GM23248 (cell line): ENCODE measurements around the gene SEMA3D. TPM values are rescaled to one million over a fixed set of nuclear protein-coding genes. Genes with fewer than 3 reads are reported as not detected.

Experiments
- DNase-seq: peaks from one replicate; pipeline ENCODE4 v3.0.0-alpha.2; 2015
- H2AFZ ChIP-seq: fragments of 200-600 bp; sonication (generic); 2 replicates; pipeline ENCODE4 v1.6.1; 2016; ENCODE audit warnings: antibody characterized with exemption
- H3F3A ChIP-seq: fragments of 200-600 bp; sonication (generic); 2 replicates; pipeline ENCODE4 v1.6.1; 2016; ENCODE audit warnings: mild to moderate bottlenecking, antibody characterized with exemption, mixed run types; ENCODE audit not compliant: insufficient read depth
- H3K27ac ChIP-seq: fragments of 200-600 bp; sonication (generic); 2 replicates; pipeline ENCODE4 v1.5.1; 2016; ENCODE audit warnings: mild to moderate bottlenecking
- H3K27me3 ChIP-seq: fragments of 200-600 bp; sonication (generic); replicated peaks from 2 replicates; pipeline ENCODE4 v1.6.1; 2016; ENCODE audit warnings: mild to moderate bottlenecking; ENCODE audit not compliant: insufficient read depth
- H3K36me3 ChIP-seq: fragments of 200-600 bp; sonication (generic); 2 replicates; pipeline ENCODE4 v1.6.1; 2016; ENCODE audit warnings: low read depth, mild to moderate bottlenecking
- H3K4me1 ChIP-seq: fragments of 200-600 bp; sonication (generic); 2 replicates; pipeline ENCODE4 v1.6.1; 2016; ENCODE audit warnings: mild to moderate bottlenecking; ENCODE audit not compliant: insufficient read depth
- H3K4me2 ChIP-seq: fragments of 200-600 bp; sonication (generic); one replicate; pipeline ENCODE4 v1.6.1; 2016; ENCODE audit warnings: mild to moderate bottlenecking; ENCODE audit not compliant: unreplicated experiment
- H3K4me3 ChIP-seq: fragments of 200-600 bp; sonication (generic); 2 replicates; pipeline ENCODE4 v1.5.1; 2016; ENCODE audit warnings: mild to moderate bottlenecking
- H3K79me2 ChIP-seq: fragments of 200-600 bp; sonication (generic); 2 replicates; pipeline ENCODE4 v1.6.1; 2016; ENCODE audit warnings: mild to moderate bottlenecking; ENCODE audit not compliant: insufficient read depth
- H3K9ac ChIP-seq: fragments of 200-600 bp; sonication (generic); 2 replicates; pipeline ENCODE4 v1.6.1; 2016; ENCODE audit warnings: mild to moderate bottlenecking
- H3K9me2 ChIP-seq: fragments of 200-600 bp; sonication (generic); 2 replicates; pipeline ENCODE4 v1.6.1; 2016; ENCODE audit warnings: mixed run types, mild to moderate bottlenecking, moderate library complexity; ENCODE audit not compliant: insufficient read depth
- H3K9me3 ChIP-seq: fragments of 200-600 bp; sonication (generic); one replicate; pipeline ENCODE4 v1.6.1; 2017; ENCODE audit warnings: low read depth
- H4K20me1 ChIP-seq: fragments of 200-600 bp; sonication (generic); 2 replicates; pipeline ENCODE4 v1.6.0; 2016; ENCODE audit not compliant: insufficient read depth
- EZH2 ChIP-seq: fragments of 200-600 bp; sonication (generic); IDR thresholded peaks from 2 replicates; pipeline ENCODE4 v1.6.1; 2018; ENCODE audit warnings: antibody characterized with exemption, mild to moderate bottlenecking; ENCODE audit not compliant: insufficient read depth, poor library complexity, severe bottlenecking
- EZH2phosphoT487 ChIP-seq: fragments of 200-600 bp; sonication (generic); IDR thresholded peaks from 2 replicates; pipeline ENCODE4 v1.6.1; 2018; ENCODE audit warnings: antibody characterized with exemption, moderate library complexity, mild to moderate bottlenecking, low read depth; ENCODE audit not compliant: insufficient read depth
- WGBS, 2 experiments: methylation state at CpG; one replicate each; pipeline ENCODE4 v1.1.6; 2015 to 2017; ENCODE audit warnings: low lambda C conversion rate in 2 of 2, low coverage in 1 of 2; ENCODE audit errors: missing lambda C conversion rate in 2 of 2; 5-methylcytosine and 5-hydroxymethylcytosine counted together
- in situ Hi-C: fragments of 300-500 bp; cut with MboI; formaldehyde crosslinking; loops from 2 replicates; pipeline ENCODE4 v1.15.0; 2020
- polyA plus RNA-seq: library from polyadenylated mRNA; unstranded; fragments of >200 nt; fragmentation: Nextera tagmentation; extraction: Ambion mirVana; gene quantifications from 2 replicates; pipeline ENCODE4 v1.2.1, GENCODE V29; 2016
- total RNA-seq: library from RNA; depleted of rRNA; stranded (reverse); fragments of >200 nt; shearing (Covaris generic); gene quantifications from 2 replicates; pipeline ENCODE4 v1.2.3, GENCODE V29; 2014

The SEMA3D gene
- total and polyA plus RNA-seq, 2 experiments from 2014 or later: 4.0 to 6.6 TPM

GRCh38 chr7:85111761-85112160, 75.1 kb downstream of the SEMA3D start:
- 86 to 97% methylated on average over 1 of the region's 1 CpG for WGBS, 2 experiments

GRCh38 chr7:85106719-85107118, 80.1 kb downstream of the SEMA3D start:
- no peaks in the 10 kb centered on the region for H3K36me3 ChIP-seq
- H4K20me1 ChIP-seq: no peaks in the 10 kb centered on the region
- H2AFZ ChIP-seq: no peak overlapping the region
- no peak for TF ChIP-seq EZH2phosphoT487
- TF ChIP-seq EZH2: no peak
- no peak overlapping the region for H3K9ac ChIP-seq
- no peaks in the 10 kb centered on the region for H3K27me3 ChIP-seq
- 0 out of 2 replicates have a peak, but pooled peaks cover 4% of the 10 kb centered on the region for H3K9me2 ChIP-seq
- no peak overlapping the region for H3K4me2 ChIP-seq
- peaks cover 36% of the 10 kb centered on the region for H3F3A ChIP-seq
- no peaks in the 10 kb centered on the region for H3K9me3 ChIP-seq
- H3K4me3 ChIP-seq: no peak overlapping the region
- no peak overlapping the region for H3K27ac ChIP-seq
- DNase-seq: no peak
- WGBS, 2 experiments: 95 to 96% methylated on average over 5 of the region's 5 CpGs
- no peaks in the 10 kb centered on the region for H3K79me2 ChIP-seq
- in situ Hi-C loops: no loop called here
- peaks cover 33% of the 10 kb centered on the region for H3K4me1 ChIP-seq

More at GRCh38 chr7:85111761-85112160, 75.1 kb downstream of the SEMA3D start:
- no peak overlapping the region for H3K27ac ChIP-seq
- TF ChIP-seq EZH2phosphoT487: no peak
- TF ChIP-seq EZH2: no peak
- H3K36me3 ChIP-seq: no peaks in the 10 kb centered on the region
- no peaks in the 10 kb centered on the region for H3F3A ChIP-seq
- in situ Hi-C loops: no loop called here
- H3K9me2 ChIP-seq: 0 out of 2 replicates have a peak, but pooled peaks cover 4% of the 10 kb centered on the region
- H3K4me2 ChIP-seq: no peak overlapping the region
- H2AFZ ChIP-seq: no peak overlapping the region
- no peaks in the 10 kb centered on the region for H3K27me3 ChIP-seq
- no peak overlapping the region for H3K9ac ChIP-seq
- no peaks in the 10 kb centered on the region for H3K9me3 ChIP-seq
- no peak overlapping the region for H3K4me3 ChIP-seq
- H3K4me1 ChIP-seq: no peaks in the 10 kb centered on the region
- no peaks in the 10 kb centered on the region for H4K20me1 ChIP-seq
- DNase-seq: peak; percentile 5
- H3K79me2 ChIP-seq: no peaks in the 10 kb centered on the region

GRCh38 chr7:85104432-85105205, 82.2 kb downstream of the SEMA3D start:
- Histone ChIP-seq H3K4me1 (peaks cover 33% of the 10 kb centered on the region), H3F3A (peaks cover 36% of the 10 kb centered on the region), H3K27me3 (no peaks in the 10 kb centered on the region), H4K20me1 (no peaks in the 10 kb centered on the region), H2AFZ (peak overlapping the region; percentile 19), H3K4me2 (peak overlapping the region; percentile 57), H3K9me2 (no peaks in the 10 kb centered on the region), H3K36me3 (no peaks in the 10 kb centered on the region), H3K4me3 (peak overlapping the region; percentile 5; the same call in 1 of the 2 replicates), H3K9ac (no peak overlapping the region), H3K9me3 (no peaks in the 10 kb centered on the region), H3K79me2 (no peaks in the 10 kb centered on the region), H3K27ac (peak overlapping the region; percentile 5; the same call in 1 of the 2 replicates)
- in situ Hi-C loops: no loop called here
- 10 to 12% methylated on average over 4 of the region's 4 CpGs for WGBS, 2 experiments
- TF ChIP-seq EZH2phosphoT487: no peak
- TF ChIP-seq EZH2: no peak
- peak; percentile 65 for DNase-seq

- Histone ChIP-seq H3K4me1 (peaks cover 33% of the 10 kb centered on the region), H3K79me2 (no peaks in the 10 kb centered on the region), H3K4me3 (peak overlapping the region; percentile 5; the same call in 1 of the 2 replicates), H3K9me3 (no peaks in the 10 kb centered on the region), H4K20me1 (no peaks in the 10 kb centered on the region), H3K9me2 (no peaks in the 10 kb centered on the region), H3F3A (peaks cover 36% of the 10 kb centered on the region), H3K36me3 (no peaks in the 10 kb centered on the region), H3K4me2 (peak overlapping the region; percentile 57), H3K27me3 (no peaks in the 10 kb centered on the region), H2AFZ (no peak overlapping the region), H3K27ac (peak overlapping the region; percentile 5; the same call in 1 of the 2 replicates), H3K9ac (no peak overlapping the region)
- DNase-seq: peak; percentile 57
- TF ChIP-seq EZH2phosphoT487 (no peak), EZH2 (no peak)
- in situ Hi-C loops: no loop called here
Measured at GRCh38 chr7:85103962-85104361, 82.9 kb downstream of the SEMA3D start.
